ENCODE data around the gene GMCL2. TPM values are rescaled to one million over a fixed set of nuclear protein-coding genes. Genes with fewer than 3 reads are reported as not detected.

The GMCL2 gene
- total RNA-seq, 1 donor from 2014 or later: not detected

DNA sequence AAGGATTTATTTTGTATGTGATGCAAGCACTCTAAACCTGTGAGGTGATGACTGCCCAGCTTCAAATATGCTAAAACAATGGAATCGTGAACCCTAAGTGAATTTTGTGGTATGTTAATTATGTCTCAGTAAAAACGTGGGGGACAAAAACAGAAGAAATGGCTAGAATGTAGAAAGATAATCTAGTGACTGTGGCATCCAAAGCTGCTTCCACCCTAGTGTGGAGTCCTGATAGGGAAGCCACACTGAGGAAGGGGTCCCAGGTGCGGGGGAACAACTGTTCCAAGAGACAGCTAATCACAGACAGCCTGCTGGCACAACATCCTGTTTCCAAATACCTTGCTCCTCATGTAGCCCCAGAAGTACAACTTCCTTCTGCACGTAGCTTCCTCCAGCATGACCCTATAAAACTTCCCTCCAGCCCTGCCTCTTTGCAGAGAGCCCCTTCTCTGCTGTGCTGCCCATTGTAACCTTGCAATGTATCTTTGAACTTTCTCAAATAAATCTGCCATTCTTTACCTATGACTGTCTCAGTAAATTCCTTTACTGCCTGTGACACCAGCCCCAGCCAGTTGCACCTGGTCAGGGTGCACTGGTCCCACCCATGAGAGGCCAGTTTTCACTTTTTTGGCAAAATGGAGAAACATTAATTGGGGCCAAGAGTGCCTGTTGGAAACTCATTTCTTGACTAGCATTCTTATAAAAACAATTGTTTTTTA lies 4.9 kb downstream of the GMCL2 start:
- no peak for DNase-seq (ENCODE audit: low spot score, unreplicated experiment)
- no peak overlapping the region for H3K27ac Mint-ChIP-seq
- TF ChIP-seq, protein P1, sequence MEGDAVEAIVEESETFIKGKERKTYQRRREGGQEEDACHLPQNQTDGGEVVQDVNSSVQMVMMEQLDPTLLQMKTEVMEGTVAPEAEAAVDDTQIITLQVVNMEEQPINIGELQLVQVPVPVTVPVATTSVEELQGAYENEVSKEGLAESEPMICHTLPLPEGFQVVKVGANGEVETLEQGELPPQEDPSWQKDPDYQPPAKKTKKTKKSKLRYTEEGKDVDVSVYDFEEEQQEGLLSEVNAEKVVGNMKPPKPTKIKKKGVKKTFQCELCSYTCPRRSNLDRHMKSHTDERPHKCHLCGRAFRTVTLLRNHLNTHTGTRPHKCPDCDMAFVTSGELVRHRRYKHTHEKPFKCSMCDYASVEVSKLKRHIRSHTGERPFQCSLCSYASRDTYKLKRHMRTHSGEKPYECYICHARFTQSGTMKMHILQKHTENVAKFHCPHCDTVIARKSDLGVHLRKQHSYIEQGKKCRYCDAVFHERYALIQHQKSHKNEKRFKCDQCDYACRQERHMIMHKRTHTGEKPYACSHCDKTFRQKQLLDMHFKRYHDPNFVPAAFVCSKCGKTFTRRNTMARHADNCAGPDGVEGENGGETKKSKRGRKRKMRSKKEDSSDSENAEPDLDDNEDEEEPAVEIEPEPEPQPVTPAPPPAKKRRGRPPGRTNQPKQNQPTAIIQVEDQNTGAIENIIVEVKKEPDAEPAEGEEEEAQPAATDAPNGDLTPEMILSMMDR (IDR thresholded peaks at IDR 0.05; ENCODE audit: unreplicated experiment): no peak
- H3K9me3 Mint-ChIP-seq (ENCODE audit: low read depth): no peaks in the 10 kb centered on the region
- no peaks in the 10 kb centered on the region for H3K36me3 Mint-ChIP-seq (ENCODE audit: insufficient read depth)
- no peak overlapping the region for H3K4me3 Mint-ChIP-seq (ENCODE audit: low read depth)
- peaks cover 3% of the 10 kb centered on the region for H3K27me3 Mint-ChIP-seq
- no peaks in the 10 kb centered on the region for H3K4me1 Mint-ChIP-seq (ENCODE audit: low read depth)

DNA sequence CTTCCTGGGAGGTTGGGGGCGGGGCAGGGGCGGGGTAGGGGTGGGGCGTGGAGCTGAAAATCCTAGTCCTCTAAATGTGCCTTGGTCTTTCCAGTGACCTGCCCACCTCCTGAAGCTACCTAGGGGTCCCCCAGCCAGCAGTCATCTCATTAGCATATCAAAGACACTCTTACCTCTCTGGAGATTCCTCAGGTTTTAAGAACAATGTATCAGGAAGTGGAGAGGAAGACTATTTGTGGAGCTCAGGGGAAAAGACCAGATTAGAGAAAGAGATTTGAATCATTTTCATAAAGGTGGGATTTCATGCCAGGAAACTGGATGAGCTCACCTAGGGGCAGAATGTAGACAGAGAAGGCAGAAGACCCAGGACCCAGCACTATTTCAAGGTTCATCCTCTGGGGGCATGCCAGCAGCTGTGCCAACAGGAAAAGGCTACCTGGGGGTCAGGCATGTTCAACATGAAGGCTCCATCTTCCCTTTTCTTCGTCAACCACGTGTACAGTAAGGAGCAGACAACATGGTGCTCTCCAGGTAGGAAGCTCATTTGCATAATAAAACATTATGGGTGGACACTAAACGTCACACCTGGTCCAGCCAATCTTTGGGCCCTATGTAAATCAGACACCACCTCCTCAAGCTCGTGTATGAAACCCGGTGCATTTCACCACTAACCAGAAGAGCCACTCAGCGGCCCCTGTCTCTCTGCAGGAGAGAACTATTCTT lies 6.9 kb downstream of the GMCL2 start:
- no peaks in the 10 kb centered on the region for H3K4me1 Mint-ChIP-seq (ENCODE audit: low read depth)
- H3K9me3 Mint-ChIP-seq (ENCODE audit: low read depth): no peaks in the 10 kb centered on the region
- H3K27me3 Mint-ChIP-seq: peaks cover 3% of the 10 kb centered on the region
- no peak overlapping the region for H3K27ac Mint-ChIP-seq
- no peak overlapping the region for H3K4me3 Mint-ChIP-seq (ENCODE audit: low read depth)
- H3K36me3 Mint-ChIP-seq (ENCODE audit: insufficient read depth): no peaks in the 10 kb centered on the region
- TF ChIP-seq, protein P1 (IDR thresholded peaks at IDR 0.05; ENCODE audit: unreplicated experiment): no peak
- DNase-seq (ENCODE audit: low spot score, unreplicated experiment): no peak

DNA sequence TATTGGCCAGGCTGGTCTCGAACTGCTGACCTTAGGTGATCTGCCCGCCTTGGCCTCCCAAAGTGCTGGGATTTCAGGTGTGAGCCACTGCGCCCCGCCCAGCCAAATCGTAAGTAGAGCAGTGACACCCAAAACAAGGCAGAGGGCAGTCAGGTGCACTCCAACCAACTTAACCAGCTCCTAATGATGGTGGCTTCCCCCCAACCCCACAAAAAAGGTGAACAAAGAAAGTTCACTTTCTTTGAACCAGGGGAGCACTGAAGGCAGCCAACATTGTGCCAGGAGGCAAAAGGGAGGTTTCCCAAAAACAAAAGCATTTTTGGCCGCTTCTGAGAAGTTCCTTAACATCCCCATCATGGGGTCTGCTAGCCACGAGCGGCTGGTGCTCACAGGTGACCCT lies 9.6 kb downstream of the GMCL2 start:
- no peaks in the 10 kb centered on the region for H3K9me3 Mint-ChIP-seq (ENCODE audit: low read depth)
- H3K36me3 Mint-ChIP-seq (ENCODE audit: insufficient read depth): no peaks in the 10 kb centered on the region
- peaks cover 3% of the 10 kb centered on the region for H3K27me3 Mint-ChIP-seq
- H3K4me3 Mint-ChIP-seq (ENCODE audit: low read depth): no peak overlapping the region
- TF ChIP-seq, protein P1 (IDR thresholded peaks at IDR 0.05; ENCODE audit: unreplicated experiment): no peak
- no peak overlapping the region for H3K27ac Mint-ChIP-seq
- no peak for DNase-seq (ENCODE audit: low spot score, unreplicated experiment)
- no peaks in the 10 kb centered on the region for H3K4me1 Mint-ChIP-seq (ENCODE audit: low read depth)

DNA sequence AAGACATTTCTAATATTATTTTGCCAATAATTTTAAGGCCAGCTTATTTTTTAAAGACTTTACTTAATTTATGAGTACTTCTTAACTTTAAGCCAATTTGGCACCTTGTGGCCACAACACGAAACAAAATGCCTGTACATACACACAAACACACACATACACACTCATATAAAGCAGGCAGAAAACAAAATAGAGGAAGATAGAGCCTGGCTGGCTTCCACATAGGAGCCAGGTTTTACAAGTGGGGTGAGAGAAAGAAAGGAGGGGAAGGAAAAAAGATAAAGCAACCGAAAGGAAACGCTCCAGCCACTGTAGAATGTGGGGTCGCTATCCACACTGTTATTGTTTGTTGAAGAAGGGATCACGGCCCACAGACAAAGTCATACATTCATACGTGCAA lies 10.4 kb downstream of the GMCL2 start:
- TF ChIP-seq, protein P1 (IDR thresholded peaks at IDR 0.05; ENCODE audit: unreplicated experiment): no peak
- Mint-ChIP-seq H3K4me1 (ENCODE audit: low read depth) (no peaks in the 10 kb centered on the region), H3K4me3 (ENCODE audit: low read depth) (no peak overlapping the region), H3K9me3 (ENCODE audit: low read depth) (no peaks in the 10 kb centered on the region), H3K27me3 (peaks cover 3% of the 10 kb centered on the region), H3K27ac (no peak overlapping the region), H3K36me3 (ENCODE audit: insufficient read depth) (no peaks in the 10 kb centered on the region)
- DNase-seq (ENCODE audit: low spot score, unreplicated experiment): no peak

DNA sequence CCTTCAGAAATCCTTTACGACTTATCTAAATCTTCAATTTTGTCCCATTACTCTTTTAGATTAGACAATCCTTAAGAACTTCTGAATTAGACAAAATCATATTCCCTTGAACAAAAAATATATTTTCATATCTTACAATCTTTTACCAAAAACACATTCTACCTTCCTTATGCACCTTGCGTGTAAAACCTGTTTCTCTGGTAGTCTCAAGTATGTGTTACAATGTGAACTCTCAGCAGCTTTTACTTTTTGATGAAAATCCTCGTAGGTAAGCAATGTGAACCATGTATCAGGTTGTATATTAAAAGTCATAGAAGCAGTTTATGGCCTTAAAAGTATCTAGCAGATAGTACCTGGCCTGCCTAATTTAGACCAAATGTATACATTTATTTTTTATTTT lies 12.7 kb downstream of the GMCL2 start:
- Mint-ChIP-seq H3K4me1 (ENCODE audit: low read depth) (no peaks in the 10 kb centered on the region), H3K36me3 (ENCODE audit: insufficient read depth) (no peaks in the 10 kb centered on the region), H3K27ac (no peak overlapping the region), H3K9me3 (ENCODE audit: low read depth) (no peaks in the 10 kb centered on the region), H3K4me3 (ENCODE audit: low read depth) (no peak overlapping the region), H3K27me3 (peaks cover 6% of the 10 kb centered on the region)
- DNase-seq (ENCODE audit: low spot score, unreplicated experiment): no peak
- TF ChIP-seq, protein P1 (IDR thresholded peaks at IDR 0.05; ENCODE audit: unreplicated experiment): no peak
